NCI-H1930 (cell line): Measurements from ENCODE around the gene PRTFDC1.

Experiments
- DNase-seq, 2 experiments: peaks; one replicate each; lab custom pipeline; 2025; lab: John Stamatoyannopoulos, UW

The PRTFDC1 gene

DNA sequence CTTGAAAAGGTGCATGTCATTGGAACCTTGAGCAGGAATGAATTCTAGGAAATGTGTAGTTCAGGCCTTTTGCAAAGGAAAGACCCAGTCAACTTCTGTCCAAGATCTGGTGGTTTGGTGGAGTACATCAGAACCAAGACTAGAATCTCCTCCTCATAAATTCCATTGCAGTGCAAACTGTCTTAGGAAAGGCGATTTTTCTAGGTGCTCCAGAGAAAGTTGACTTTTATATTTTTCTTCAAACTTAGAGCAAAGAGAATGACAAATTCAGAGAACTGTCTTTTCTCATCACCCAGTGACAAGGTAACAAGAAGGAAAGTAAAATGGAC lies 50.0 kb downstream of the PRTFDC1 start:
- DNase-seq, result no peak

DNA sequence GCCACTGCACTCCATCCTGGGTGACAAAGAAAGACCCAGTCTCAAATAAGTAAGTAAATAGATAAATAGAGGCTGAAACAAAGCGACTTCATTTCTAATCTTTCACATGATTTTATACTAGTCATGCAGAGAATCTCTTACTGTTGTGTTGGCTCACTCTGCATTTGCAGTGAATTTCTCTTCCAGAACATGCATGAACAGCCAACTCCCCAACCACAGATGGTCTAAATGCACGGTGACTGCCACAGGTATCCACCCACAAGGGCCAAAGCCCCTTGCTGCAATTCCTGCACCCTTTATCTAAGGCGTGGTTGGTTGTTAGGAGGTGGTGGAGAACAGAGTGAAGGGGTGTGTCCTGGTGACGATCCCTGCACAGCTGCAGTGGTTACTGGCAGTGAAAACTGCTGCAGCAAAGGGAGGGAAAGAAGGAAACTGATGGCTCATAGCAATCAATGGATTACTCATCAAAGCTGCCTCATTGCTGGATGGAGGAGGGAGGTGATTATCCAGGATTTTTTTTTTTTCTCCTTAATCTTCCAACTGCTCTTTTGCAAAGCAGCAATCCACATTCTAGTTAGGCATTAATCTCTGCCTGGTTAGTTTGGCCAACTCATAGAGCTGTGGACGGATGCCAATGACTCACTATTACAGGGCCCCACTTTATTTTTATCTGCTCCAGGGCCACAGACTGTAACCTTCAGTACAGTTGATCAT lies 50.6 kb downstream of the PRTFDC1 start:
- no peak for DNase-seq

DNA sequence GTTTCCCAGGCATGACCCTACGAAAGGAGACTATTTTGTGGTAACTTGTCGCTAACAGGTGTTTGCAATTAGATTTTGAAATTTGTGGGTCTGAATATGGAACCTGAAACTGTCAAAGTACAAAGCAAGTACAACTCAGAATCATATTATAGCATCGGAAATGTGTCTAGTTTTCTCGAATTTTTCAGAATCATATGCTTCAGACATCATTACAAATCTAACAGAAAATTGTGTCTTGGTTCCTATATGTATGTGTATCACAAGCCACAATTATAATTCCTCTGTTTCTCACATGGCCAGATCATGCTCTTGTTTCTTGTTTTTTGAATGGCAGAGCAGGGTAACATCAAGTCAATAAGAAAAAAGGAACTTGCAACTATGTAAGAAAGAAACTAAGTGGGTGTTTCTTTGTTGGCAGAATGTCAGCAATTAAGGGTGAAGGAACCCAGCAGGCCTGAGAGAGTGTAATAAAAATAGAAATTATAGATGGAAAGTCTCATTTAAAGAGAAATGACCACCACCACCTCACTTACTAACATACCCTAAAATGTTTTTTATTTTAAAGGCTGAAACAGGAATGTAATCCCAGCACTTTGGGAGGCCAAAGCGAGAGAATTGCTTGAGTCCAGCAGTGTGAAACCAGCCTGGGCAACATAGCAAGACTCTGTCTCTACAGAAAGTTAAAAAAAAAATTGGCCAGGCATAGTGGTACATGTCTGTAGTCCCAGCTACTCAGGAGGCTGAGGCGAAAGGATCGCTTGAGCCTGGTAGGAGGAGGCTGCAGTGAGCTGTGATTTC lies 51.3 kb downstream of the PRTFDC1 start:
- no peak for DNase-seq

DNA sequence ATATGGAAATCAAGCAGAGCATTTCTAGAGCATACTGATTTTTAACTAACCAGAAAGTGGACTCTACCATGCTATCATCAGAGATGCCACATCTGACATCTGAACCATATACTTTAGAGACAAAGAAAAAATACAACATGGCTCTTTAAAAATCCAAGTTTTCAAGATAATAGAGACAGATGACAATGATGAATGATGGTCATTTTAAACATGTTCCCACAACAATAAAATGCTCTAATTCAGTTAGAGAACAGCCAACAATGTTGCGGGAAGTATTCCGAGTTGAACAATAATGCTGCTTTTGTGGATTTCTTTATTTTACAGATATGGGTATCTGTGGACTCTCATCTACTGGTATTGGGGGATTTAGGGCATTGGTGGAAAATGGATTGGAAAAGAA lies 52.8 kb downstream of the PRTFDC1 start:
- no peak for DNase-seq

DNA sequence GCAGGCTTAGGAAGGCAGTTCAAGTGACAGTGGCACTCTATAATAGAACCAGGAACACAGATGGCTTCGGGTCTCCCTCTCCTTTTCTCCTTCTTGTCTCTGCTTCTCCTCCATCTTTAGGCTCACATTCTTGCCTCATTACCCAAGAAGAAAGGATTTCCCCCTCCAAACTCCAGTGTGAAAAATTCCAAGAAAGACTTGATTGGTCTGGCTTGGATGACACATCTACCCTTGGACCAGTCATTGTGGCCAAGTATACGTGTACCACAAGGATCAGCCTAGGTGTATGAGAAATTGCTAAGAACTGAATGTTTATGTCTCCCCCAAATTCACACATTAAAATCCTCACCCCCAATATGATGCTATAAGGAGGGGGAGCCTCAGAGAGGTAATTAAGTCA lies 53.9 kb downstream of the PRTFDC1 start:
- DNase-seq, result no peak

GRCh38 chr10:24897326-24897926 lies 55.0 kb downstream of the PRTFDC1 start:
- DNase-seq, result no peak

DNA sequence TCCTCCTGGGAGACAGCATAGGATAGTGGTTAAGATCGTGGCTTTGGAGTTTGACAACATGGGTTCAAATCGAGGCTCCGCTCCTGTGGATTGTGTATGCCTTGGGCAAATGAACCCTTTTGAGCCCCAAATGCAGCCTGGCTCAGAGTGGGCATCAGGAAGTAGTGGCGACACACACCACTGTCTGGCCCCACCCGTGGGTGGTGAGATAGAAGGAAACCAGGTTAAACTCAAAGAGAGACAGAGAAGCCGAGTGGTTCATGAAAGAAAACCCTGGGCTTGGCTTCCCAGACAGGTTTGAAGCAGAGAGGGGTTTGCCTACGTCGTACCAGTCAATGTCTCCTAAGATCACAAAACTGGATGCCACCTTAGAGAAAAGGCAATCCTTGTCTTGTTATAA lies 57.7 kb downstream of the PRTFDC1 start:
- no peak for DNase-seq

- DNase-seq, result no peak
Measured at GRCh38 chr10:24894309-24894708, 58.1 kb downstream of the PRTFDC1 start.

- no peak for DNase-seq
Measured at GRCh38 chr10:24893127-24893526, 59.3 kb downstream of the PRTFDC1 start.

DNA sequence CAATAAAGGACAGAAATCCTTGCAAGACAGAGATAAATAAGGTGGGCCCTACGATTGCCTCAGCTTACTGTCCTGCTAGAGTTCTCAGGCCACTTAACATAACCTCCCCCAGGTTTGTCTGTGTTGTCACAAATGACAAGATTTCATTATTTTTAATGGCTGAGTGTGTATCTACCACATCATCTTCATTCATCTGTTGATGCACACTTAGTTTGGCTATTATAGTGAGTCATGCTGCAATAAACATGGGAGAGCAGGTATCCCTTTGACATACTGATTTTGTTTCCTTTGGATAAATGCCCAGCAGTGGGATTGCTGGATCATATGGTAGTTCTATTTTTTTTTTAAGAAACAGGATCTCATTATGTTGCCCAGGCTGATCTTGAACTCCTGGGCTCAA lies 60.6 kb downstream of the PRTFDC1 start:
- no peak for DNase-seq

- DNase-seq, result no peak
Measured at GRCh38 chr10:24889639-24890038, 62.8 kb downstream of the PRTFDC1 start.

DNA sequence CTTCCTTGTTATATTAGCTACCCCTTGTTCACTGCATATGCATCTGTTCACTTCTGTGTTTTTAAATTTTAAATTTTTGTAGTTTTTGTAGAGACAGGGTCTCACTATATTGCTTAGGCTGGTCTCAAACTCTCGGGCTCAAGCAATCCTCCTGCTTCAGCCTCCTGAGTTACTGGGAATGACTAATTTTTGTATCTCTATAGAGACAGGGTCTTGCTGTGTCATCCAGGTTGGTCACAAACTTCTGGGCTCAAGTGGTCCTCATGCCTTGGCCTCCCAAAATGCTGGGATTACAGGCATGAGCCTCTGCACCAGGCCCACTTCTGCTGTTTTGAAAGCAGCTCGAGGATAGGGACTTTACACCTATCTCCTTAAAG lies 64.6 kb downstream of the PRTFDC1 start:
- no peak for DNase-seq

GRCh38 chr10:24886290-24886680 lies 66.1 kb downstream of the PRTFDC1 start:
- DNase-seq, result no peak

GRCh38 chr10:24885551-24886289 lies 66.7 kb downstream of the PRTFDC1 start:
- DNase-seq, result no peak

DNA sequence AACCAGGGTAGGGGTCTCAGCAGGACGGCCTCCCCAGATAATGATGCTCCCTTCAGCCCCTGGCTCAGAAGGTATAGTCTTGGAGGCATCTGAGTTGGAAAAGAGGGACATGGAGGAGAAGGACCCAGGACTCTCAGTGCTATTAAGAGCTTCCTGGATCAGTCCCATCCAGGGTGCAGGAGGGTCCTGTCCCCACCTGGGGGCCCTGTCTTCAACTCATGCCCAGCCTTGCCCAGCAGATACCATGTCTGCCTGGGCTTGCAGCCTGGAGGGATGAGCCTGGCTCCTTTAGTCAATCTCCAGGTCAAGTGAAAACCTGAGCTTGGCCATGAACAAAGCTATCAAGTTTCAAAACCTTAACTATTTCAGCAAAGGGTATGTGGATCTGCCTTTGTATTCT lies 67.6 kb downstream of the PRTFDC1 start:
- no peak for DNase-seq

DNA sequence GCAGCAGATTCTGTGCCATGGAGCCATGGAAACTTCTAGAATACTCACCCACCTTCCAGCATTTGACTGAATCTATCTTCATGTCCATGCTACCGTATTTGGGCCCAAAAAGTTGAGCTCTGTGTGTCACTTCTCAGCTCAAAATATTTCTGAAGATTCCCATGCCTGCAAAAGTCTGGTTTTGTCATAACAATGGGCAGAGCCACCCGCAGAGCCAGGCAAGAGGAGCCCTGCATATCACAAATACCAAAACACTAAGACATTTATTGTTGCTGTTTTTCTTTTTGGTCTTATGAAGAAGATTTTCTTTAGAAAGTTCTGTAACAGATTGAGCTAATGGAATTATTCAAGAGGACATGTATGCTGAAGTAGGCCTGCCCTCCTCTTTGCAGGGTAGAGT lies 68.1 kb downstream of the PRTFDC1 start:
- no peak for DNase-seq

DNA sequence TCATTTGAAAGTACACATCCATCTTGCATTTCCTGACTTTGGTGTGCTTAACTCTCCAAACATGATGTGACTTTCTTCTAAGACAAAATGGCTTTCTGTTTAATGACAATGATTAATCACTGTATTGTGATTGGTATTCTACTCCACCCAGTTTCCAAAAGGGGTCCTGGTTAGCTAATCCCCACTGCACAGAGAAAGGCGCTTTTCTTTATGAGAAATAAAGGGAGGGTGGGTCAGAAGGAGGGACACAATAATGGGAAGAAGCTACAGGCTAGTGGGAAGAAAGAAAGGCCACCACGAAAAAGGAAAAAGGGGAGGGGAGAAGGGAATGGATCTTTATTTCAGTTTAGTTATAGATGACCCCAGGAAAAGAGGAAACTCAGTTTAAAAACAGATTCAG lies 69.2 kb downstream of the PRTFDC1 start:
- DNase-seq, result no peak

DNA sequence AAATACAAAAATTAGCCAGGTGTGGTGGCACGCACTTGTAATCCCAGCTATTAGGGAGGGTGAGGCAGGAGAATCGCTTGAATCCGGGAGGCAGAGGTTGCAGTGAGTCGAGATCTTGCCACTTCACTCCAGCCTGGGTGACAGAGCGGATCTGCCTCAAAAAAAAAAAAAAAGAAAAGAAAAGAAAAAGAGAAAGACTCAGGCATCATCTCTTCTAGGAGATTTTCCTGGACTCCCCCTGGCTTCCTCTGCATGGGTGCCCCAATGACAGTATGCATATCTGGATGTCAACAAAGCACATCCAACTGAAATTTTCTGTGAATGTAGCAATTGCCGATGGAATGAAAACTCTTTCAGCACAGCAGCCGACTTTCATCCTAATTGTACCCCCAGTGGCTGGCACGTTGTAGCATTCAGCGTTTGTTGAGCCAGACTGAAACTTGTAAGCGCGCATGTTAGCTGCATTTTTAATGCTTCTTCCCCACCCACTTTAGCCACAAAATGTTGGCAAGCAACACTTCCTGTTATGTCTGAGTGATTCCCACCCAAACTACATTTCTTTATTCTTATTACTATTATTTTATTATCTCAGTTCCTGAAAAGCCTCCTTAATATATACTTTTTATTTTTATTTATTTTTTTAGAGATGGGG lies 70.2 kb downstream of the PRTFDC1 start:
- no peak for DNase-seq

- no peak for DNase-seq
Measured at GRCh38 chr10:24879861-24880260, 72.5 kb downstream of the PRTFDC1 start.

- DNase-seq, result no peak
Measured at GRCh38 chr10:24874133-24874532, 78.3 kb downstream of the PRTFDC1 start.

DNA sequence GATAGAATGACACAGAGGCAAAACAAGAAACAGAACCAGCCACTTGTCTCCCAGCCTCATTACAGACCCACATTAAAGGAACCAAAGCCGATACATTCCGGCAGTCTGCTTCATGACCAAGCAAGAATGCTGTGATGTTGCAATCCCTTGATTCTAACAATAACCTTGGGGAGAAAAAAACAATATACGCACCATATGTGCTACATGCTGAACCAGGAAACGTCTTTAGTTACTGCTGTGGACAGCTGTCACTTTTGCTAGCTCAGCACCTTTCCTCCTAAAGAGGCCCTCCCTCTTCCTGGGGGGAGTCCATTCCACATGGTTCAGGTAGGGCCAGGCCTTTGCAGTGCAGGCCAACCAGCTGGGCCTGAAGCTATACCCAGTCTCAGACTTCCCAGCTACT lies 79.1 kb downstream of the PRTFDC1 start:
- DNase-seq, result no peak

DNA sequence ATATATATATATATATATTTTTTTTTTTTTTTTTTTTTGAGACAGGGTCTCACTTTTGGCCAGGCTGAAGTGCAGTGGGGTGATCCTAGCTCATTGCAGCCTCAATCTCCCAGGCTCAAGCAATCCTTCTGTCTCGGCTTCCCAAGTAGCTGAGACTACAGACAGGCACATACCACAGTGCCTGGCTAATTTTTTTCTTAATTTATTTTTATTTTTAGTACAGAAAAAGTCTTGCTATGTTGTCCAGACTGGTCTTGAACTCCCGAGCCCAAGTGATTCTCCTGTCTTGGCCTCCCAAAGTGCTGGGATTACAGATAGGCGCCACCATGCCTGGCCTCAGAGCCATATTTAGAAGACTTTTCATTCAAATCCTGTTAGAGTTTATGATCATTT lies 79.6 kb downstream of the PRTFDC1 start:
- no peak for DNase-seq
